ENCODE results near the gene TLL2.

Gene TLL2

DNA sequence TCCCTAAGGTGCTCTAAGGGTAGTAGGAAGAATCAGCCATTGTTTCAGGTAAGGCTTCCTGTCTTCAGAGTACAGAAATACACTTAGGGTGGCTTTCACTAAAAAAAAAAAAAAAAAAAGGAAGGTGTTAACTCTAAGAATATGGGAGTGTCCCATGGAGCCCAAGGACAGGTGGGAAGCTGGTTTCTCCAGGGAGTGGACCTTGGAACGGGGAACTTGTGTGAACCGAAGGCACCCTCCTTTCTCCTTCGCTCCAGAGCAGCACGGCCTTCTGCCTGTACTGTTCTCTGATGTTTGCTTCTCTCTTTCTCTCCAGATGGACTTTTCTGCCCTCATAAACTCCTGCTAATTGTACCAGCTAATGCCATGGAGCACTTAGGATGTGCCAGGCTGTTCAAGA is 161.1 kb downstream of the TLL2 start:
- DNase-seq: no peak

DNA sequence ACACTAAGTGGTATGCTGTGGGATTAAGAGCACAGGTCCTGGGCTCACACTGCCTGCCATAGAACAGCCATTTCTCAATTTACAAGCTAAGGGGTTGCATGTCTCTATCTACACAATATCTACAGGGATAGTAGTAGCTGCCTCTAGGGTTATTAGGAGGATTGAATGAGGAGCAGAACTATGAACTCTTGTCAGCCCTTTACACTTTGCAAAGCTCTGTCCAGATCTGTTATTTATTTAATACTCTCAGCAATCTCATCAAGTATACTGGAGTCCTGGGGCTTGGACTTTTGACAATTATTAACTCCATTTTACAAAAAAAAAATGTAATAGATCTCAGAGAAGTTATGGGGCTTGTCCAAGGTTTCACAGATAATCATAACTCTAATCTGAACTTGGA is 161.7 kb downstream of the TLL2 start:
- no peak for DNase-seq

DNA sequence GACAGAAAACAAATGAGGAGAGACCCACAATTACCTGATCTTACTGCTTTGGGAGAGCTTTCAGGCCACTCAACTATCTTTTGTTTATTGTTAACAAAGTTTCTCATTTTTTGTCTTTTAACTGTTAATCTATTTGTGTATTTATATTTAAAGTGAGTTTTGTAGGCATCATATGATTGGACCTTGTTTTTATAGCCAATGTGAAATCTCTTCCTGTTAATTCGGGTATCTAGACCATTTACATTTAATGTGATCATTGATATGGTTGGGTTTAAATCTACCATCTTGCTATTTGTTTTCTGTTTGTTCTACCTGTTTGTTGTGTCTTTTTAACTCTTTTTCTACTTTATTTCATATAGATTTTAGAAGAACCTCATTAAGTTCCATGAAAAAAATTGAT is 167.4 kb downstream of the TLL2 start:
- DNase-seq: no peak

DNA sequence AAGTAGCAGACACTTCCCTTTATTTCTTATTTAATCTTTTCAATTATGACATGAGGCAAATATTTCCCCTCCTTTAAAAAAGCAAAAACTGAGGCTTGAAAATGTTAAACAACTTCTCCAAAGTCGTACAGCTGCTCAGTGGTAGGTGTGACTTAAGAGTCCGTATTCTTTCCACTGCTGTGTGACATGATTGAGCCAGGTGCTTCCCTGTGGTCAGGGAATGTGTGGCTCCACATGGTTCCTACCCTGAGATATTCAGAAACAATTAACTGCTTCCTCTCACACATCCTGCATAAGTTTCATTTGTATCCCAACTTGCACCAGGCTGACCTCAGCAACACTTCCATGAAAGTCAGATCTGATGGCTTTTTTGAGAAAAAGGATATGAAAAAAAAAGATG is 168.5 kb downstream of the TLL2 start:
- DNase-seq: no peak

DNA sequence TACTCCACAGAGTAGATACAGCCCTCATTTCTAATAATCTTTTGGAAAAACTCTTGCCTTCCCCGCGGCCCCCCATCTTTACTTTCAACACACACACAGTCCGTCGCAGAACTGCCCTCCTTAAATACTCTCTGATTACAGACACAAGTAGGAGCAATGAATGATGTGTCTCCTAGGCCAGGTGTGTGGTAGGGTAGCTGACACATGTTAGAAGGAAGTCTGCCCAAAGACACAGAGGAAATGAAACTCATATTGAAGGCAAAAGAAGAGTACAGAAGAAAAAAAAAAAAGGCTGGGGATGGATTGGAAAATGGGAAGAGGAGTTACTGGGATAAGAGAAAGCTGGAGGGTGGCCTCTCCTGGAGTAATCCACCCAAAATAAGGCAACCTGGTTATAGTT is 169.5 kb downstream of the TLL2 start:
- no peak for DNase-seq

DNA sequence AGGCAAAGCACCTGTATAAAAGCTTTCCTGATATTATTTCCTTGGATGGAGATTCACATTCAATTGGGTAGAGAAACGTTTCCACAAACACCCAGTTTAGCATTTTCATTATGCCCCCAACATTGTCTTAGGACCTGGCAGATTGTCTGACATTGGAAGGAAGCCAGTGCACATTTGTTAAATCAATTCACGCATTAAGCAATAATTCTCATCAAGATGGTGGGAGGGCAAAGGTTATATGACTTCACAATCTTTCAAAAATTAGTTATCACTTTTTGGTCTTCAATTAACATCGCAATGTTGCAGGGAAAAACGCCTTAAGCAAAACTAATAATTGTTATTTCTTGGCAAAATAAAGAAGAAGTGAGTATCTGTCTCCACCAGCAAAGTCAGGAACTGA is 171.3 kb downstream of the TLL2 start:
- no peak for DNase-seq

DNA sequence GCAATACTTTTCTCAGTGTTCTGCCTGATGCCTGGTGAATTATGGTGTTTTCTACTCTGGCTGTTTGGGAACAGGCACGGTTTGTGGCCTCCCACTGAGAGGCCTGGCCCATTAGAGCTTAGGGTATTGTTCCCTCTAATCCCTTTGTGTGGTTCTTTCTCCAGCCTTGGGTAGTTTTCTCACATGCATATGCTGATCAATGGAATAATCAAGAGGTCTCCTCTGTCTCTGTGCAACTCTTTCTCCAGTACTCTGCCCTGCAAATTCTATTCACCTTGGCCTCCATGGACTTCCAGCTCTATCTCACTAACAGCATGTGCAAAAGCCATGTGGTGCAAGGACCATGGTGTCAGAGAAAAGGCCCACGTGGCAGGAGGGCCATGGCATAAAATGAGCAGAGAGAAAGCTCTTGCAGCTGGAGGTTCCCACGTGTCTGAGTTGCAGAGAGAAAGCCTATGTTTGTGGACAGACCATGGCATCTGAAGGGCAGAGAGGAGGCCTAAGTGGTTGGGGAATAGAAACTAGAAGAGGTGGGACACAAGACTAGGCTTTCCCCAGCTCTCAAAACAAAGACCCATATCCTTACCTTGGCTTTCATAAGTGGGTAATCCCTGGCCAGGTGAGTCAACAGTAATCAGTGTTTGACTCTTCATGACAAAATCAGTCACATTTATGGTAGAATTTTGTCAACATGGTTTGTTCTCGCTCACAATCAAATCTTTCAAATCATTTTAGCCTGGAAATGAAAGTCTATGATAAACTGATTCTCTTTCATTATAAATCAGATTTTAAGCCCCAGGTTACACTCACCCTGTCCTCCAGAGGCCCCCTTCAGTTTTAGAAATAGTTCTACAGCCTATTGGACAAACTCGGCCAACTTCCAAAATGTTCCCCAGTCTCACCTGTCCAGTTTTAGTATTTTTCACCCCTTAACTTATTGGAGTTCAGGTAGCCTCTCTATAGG is 172.2 kb downstream of the TLL2 start:
- DNase-seq: no peak

DNA sequence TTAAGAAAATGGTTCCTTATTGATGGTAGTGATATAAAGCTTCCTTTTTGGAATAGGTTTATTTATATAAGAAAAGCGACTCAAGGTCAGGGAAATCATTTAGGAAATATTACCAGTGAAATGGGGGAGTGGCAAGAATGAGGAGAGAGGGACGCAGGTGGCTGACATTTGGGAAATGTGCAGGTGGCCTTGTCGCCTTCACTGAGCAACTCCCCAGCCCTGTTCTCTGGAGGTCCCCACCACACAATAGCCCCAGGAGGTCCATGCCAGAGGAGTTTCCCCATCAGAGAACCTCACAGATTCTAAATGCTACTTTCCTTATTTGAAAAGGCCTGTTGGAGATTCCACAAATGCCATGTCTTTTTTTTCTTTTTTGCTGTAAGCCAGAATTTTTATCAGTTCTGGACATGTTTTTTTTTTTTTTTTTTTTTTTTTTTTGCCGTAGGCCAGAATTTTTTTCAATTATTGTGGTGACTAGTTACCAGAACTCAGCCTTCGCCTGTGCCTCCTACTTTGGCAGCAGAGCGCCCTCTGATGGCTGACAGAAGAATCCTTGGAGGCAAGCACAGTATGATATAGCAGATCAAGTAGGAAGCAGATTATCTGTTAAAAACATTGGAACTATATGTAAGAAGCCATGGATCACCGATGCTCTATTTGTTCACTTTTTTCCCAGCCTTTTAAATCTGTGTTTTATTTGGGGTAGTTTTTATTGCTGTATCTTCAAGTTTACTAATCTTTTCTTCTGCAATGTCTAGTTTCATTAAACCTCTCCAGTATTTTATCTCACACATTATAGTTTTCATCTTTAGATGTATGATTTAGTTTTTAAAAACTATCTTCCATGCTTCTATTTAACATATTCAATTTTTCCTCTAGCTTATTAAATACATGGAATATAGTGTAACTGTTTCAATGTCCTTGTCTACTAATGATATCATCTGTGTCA is 173.5 kb downstream of the TLL2 start:
- peak; percentile 51 for DNase-seq

DNA sequence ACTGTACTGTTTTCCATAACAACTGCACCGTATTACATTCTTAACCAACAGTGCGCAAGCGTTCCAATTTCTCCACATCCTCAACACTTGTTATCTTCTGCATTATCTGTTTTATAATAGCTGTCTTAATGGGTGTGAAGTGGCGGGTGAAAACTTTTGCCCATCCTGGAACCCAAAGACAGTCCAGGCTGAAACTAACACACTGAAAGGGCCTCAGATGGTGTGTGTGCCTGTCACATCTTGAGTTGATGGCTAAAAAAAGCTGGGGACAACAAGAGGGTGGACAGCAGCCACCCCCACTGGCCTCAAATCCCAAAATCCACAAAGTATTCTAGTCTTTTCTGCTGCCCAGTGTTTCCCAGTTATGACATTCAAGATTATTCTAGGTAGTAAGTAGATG is 174.3 kb downstream of the TLL2 start:
- no peak for DNase-seq

DNA sequence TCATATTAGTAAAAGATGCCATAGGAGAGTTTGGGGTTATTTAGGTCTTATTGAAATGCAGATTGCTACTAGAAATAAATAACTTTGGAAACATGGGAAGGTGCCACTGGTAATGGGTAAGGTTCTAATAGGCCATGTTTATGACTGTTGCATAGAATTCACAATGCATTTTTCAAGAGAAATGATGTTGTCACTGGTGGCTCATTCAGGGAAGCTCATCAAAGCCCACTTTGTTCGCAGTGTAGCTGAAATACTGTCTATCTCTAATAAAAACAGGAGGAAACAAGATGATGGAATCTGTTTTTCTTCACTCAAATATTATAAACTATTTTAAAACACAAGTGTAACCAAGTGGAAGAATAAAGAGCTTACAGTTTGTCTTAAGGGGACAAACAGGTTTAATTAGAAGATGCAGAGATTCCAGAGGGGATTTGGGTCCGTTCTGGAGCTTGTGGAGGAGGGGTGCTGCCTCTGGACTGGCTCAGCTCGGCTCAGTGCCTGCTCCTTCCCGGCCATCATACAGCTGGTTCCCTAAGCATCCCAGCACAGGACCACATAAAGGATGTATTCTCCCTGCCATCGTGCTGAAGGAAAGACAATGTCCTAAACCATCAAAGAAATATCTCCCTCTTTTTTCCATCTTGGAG is 175.3 kb downstream of the TLL2 start:
- no peak for DNase-seq

DNA sequence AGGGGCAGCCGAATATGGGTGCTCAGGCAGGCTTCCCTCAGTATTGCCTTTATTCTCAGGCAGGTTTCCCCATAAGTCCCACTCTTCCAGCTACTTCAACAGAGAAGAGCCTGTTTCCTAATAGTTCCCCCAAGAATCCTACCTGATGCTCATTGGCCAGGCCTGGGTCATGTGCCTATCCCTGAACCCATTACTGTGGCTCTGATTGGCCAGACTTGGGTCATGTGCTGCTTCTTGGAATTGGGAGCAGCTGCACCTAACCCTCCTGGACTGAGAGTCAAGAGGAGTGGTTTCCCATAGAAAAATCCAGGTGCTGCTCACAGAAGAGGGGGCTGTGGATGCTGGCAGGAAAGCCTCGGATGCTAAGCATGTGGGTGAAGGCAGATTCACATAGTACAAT is 176.6 kb downstream of the TLL2 start:
- no peak for DNase-seq

DNA sequence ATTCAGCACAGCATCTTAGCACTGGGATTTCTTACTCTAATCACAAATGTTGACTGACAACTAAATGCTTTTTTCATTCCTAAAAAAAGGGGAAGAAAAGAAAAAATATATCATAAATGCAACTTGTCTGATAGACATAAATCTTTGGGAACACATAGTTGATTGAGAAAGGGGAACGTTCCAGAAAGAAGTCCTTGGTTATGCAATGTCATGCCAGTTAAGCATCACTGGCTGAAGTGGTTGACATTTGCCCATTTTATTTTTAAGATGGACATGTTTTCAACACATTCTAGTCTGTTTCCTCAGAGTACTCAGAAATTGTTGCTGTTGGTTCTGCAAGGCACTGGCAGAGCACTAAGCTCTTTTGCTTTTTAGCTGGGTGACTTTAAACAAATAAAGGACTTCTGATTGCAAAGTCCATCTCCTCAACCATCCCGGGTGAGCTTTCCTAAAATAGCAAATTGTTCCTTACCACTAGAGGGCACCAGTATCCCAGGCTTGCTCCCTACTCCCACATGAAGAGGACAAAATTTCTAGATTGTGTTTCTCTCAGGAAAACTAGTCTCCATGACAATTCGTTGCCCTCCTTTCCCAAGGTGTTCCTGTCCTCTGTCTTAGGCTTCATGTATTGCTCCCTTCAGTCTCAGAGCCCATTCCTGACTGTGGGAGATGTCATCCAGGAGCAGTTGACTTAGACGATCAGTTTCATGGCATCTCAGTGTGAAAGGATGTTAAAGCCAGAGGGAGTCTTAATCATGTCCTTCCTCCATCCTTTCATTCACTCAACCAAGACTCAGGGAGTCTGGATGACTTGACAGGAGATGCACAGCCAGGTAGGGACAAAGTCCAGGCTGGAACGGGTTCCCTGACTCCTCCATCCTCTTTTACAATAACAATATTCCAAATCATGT is 178.9 kb downstream of the TLL2 start:
- peak; percentile 23 for DNase-seq

DNA sequence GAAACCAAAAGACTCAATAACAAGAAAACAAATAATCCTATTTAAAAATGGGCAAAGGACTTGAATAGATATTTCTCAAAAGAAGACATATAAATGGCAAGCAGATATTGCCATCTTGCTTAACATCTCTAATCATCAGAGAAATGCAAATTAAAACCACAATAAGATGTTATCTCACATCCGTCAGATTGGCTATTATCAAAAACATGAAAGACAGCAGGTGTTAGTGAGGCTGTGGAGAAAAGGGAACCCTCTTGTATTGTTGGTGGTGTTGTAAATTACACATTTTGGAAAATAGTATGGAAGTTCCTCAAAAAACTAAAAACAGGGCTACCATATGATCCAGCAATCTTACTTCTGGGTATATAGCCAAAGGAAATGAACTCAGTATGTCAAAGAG is 180.6 kb downstream of the TLL2 start:
- DNase-seq: peak; percentile 14

DNA sequence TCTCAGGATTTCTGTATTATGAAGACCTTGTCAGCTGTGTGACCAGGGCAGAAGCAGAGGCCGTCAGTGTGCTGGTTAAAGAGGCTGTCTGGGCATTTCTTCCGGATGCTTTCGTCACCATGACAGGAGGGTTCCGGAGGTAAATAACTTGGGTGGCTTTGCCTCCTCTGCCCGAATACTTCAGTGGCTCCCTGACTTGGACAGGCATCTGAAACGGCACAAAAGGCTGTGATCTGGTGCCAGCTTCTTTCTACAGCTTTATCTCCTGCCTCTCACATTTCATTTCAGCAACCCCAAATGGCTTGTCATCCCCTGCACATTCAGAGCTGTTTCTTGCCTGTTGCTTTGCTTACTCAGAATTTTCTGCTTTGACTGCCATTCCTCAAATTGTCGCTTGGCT is 186.3 kb downstream of the TLL2 start:
- no peak for DNase-seq

DNA sequence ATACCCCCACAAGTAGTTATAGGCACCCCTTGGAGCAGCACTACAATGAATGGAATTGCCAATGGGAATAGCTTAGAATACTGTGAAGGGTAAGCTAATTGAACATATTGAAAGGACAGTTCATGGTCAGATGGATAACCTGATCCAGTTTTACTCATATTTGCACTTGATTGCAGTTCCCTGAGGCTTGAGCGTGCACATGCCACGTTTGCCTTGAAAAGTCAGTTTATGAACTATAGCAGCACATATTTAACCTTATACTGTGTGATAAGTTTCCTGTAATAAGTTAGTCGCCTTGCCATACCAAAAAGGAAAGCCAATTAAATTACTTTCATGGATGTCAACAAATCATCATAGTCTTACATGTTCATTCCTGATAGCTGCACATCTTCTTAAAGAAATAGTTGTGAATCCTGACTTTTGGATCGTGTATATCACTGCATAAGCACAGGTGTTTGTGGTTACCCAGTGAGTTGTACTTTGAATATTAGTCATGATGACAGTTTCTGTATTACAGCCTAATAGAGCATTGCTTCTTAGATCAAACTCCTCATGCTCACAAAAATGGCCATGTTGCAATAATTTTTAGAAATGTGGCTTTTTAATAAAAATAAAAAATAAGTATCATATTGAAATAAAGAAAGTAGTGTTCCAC is 187.9 kb downstream of the TLL2 start:
- no peak for DNase-seq

DNA sequence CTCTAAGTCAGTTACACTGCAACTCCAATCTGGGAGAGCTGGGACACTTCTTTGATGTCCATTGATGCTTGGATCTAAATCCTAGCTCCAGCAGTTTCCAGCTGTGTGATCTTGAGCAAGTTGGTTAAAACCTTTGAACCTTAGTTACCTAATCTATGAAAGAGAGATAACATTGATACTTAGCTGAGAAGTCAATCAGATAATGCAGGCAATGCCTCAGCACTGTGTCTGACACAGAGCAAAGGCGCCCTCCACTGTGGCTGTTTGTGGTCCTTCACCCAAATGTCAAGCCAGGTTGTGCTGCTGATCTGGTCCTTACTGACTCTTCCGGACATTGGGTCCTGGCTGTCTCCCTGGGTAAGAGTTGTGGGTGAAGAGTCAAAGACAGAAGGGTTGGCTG is 189.3 kb downstream of the TLL2 start:
- no peak for DNase-seq

DNA sequence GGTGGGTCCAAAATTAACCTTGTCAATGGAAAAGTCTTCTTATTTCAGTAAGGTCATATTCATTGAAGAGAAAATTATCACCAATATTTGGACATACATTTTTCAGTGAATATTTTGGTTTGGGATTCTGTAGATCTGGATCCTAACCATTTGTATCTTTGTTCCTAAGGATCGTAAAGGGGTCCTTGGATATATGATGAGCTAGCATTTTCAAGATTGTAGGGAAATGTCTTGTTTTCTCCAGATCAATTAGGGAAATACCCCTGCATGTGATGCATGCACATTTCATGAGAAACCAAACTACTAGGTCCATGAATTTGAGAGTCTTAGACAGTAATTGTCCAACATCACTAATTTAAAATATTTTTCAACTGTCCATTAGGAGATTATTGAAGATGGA is 191.5 kb downstream of the TLL2 start:
- no peak for DNase-seq

DNA sequence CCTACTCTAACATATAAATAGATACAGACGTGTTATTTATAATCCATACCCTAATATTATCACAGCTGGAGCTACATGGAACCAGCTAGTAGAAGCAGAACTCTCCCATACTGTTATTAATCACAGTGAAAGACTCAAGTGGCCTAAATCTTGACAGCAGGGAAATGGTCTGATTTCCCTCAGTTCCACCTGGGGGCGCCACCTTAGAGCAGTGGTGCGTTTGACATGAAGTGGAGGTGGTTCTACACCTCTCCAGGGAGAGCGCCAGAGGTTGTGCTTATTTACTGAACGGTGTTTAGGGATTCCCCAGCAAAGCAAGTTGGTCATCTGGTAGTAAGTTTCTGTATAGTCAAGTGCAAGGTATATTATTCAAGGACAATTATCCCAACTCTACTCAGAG is 191.9 kb downstream of the TLL2 start:
- DNase-seq: no peak

DNA sequence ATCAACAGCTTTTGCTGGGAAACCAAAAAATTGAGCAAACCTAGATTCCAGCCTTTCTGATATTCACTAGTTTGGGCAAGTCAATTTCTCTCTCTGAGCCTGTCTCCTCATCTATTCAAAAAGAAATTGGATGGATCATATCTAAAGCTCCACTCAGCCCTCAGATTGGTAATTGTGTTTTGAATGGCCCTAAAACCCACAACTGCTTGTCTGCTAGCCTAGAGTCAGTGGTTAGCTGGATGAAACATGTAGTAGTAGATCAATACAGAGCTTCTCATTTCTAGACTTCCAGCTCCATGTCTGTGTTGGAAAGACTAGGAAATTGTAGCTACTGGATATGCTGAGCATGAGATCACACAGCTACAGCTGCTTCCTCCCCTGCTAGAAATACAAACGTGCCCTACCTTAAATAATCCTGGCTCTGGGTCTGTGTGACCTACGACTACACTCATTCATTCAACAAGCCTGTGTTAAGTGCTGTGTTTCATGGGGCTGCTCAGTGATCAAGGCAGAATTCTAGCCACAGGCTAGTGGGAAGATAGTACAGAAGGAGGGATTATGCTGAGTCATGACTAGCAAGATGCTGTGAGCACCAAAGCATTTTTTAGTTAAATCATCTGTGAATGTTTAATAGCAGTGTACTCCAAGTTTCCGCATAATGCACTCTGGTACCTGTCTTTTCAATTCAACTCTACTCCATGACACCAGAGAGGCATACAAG is 193.8 kb downstream of the TLL2 start:
- no peak for DNase-seq

DNA sequence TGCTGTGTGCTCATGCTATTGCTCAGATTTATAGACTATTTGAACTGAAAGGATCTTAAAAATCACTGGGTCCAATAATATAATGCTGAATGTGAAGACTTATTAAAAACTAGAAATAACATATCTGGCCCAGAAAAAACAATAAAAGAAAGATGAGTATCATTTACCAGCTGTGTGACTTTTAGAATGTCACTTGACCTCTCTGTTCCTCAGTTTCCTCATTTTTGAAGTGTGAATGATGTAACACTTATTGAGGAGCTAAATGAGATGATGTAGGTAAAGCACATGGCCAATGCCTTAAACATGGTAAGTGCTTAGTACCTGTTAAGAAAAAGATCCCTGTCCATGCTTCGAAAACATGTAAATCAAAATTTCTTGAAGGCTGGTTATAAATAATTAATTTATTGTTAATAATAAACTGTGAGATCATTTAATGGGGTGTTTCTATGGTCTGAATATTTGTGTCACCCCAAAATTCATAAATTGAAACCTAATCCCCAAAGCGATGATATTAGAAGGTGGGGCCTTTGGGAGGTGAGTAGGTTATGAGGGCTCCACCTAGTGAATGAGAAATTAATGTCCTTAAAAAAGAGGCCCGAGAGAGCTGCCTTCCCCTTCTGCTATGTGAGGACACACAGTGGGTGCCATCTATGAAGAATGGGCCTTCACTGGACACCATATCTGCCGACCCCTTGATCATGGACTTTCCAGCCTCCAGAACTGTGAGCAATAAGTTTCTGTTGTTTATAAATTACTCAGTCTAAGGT is 196.5 kb downstream of the TLL2 start:
- no peak for DNase-seq
